Measurements from ENCODE around the gene DDR2.
"Not testable (repeated sequence)": the region's sequence is repeated elsewhere in the genome, so short reads cannot be mapped to it uniquely, and the experiment has no call there.

The DDR2 gene
- 1.5 to 2.7 (median 1.7) reads per million in 4 donors for total RNA-seq

GRCh38 chr1:162632217-162632666 is at the start of gene DDR2:
Gene DDR2 (plus strand): TSS chr1:162632464. CDS start chr1:162719064, 86,600 bp downstream.
- DNase-seq, result no peak

DNA sequence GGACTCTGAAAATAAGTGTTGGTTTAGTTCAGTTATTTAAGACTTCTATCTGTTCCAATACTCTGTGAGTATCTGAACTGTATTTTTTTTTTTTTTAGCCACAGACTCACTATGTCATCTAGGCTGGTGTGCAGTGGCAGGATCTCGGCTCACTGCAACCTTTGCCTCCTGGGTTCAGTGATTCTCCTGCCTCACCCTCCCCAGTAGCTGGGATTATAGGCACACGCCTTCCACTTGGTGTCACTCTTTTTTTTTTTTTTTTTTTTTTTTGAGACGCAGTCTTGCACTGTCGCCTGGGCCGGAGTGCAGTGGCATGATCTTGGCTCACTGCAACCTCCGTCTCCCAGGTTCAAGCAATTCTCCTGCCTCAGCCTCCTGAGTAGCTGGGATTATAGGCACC is 49.4 kb upstream of the DDR2 start:
- DNase-seq, result not testable (repeated sequence)

GRCh38 chr1:162585101-162585500 is 47.2 kb upstream of the DDR2 start:
- DNase-seq, result not testable (repeated sequence)

- no peak for DNase-seq
These were observed 44.9 kb upstream of the DDR2 start for GRCh38 chr1:162587347-162587746.

DNA sequence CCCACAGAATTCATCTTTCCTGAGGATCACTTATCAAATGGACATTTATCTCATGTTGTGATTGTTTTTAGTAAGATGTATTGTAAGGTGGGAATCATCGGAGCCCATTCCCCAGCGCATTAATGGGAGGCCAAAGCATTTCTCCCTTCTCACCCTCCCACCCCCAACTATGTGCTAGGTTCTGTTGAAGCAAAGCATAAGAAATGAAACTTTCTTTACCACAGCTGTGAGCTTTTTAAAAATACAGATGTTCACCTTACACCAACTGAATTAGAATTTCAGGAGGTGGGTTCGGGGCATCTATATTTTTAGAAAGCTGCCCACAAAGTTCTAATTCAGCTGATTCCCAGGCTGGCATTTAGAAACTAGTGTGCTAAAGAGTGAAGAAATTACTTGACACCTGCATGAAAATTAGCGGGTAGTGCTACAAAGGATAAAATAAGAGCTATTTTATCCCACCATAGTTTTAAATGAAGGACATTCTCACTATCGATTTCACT is 44.5 kb upstream of the DDR2 start:
- no peak for DNase-seq

- DNase-seq, result no peak
These were observed 42.2 kb upstream of the DDR2 start for GRCh38 chr1:162590101-162590500.

- DNase-seq, result no peak
These were observed 41.6 kb upstream of the DDR2 start for GRCh38 chr1:162590686-162591085.

DNA sequence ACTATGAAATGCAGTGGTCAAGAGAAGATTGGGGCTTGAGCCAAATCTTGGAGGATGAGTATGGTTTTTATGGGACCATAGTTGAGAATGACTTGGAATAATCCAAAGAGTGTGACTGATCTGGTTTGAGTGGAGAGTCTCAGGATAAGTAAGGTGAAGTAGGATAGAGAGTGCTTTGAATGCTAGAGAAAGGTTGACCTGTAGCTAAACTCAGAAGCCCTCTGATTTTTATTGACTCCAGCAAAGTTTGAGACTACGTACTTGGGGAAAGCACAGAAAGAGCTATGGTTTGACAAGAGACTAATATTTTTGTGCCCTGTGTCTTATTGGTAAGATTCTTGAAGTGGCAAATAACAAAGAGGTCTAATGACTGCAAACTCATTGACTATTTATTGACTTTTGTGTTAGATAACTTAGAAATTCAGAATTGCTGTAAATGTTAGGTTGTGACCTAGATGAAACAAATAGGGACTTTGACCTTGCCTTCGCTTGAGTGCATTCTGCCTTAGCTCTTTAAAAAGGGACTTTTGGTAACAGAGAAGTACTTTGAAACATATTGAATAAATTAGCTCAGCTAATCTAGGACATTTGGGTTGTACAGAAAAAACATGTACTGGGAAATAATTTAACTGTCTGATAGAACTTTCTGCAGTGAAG is 35.6 kb upstream of the DDR2 start:
- no peak for DNase-seq

DNA sequence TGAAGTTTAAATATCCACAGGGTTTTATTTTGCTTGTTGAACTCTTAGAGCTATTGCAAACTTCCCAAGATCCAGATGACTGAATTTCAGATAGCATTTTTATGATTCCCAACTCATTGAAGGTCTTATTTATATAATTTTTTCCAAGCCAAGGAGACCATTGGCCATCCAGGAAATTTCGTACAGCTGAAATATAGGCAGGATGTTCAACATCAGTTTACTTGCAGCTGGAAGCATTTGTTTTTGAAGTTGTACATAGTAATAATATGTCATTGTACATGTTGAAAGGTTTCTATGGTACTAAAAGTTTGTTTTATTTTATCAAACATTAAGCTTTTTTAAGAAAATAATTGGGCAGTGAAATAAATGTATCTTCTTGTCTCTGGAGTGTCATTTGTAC is 32.8 kb upstream of the DDR2 start:
- no peak for DNase-seq

DNA sequence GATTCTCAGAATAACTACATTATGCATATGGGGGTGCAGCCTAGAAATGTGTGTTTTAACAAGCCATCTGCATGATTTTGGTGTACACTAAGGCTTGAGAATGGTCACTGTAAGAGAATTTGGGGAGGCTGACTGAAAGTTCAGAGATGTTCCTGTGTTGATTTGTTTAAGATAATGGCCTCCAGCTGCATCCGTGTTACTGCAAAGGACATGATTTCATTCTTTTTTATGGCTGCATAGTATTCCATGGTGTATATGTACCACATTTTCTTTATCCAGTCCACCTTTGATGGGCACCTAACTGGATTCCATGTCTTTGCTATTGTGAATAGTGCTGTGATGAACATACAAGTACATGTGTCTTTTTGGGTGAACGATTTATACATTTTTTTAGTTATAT is 29.1 kb upstream of the DDR2 start:
- DNase-seq, result not testable (repeated sequence)

- no peak for DNase-seq
These were observed 26.9 kb upstream of the DDR2 start for GRCh38 chr1:162605225-162605927.

DNA sequence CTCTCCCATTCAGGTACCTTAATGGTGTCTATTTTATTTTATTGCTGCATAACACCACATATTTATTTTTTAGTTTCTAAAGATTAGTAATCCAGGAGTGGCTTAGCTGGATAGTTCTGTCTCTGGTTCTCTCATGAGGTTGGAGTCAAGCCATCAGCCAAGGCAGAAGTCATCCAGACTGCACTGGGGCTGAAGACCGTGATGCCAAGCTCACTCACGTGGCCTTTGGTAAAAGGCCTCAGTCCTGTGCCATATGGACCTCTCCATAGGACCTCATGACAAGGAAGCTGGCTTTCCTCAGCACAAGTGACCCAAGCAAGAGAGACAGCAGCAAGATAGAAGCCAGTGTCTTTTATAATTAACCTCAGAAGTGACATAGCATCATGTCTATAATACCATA is 23.0 kb upstream of the DDR2 start:
- DNase-seq, result no peak

- DNase-seq, result no peak
These were observed 19.5 kb upstream of the DDR2 start for GRCh38 chr1:162612606-162613400.

- no peak for DNase-seq
These were observed 15.4 kb upstream of the DDR2 start for GRCh38 chr1:162616848-162617247.

GRCh38 chr1:162617513-162617912 is 14.8 kb upstream of the DDR2 start:
- no peak for DNase-seq

DNA sequence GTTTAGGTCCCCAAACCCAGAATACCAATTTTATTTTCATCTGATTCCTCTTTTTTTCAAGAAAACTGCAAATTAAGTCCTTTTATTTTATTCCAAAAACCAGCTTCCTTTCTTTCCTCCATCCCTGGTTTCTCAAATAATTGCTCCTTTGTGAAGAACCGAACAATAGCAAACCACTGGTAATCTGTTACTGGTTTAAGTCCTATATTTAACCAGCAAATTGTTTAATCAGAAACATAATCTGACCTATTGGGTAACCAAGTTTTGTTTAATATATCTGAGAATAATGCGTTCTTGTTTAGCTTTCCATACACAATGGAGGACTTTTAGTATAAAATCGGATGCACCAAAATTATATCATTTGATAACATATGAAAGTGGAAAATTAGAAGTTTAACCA is 13.2 kb upstream of the DDR2 start:
- no peak for DNase-seq

GRCh38 chr1:162621256-162621655 is 11.0 kb upstream of the DDR2 start:
- DNase-seq, result no peak

- no peak for DNase-seq
These were observed 6.6 kb upstream of the DDR2 start for GRCh38 chr1:162625679-162626078.

GRCh38 chr1:162626094-162626493 is 6.2 kb upstream of the DDR2 start:
- no peak for DNase-seq

GRCh38 chr1:162626761-162627160 is 5.5 kb upstream of the DDR2 start:
- DNase-seq, result no peak

DNA sequence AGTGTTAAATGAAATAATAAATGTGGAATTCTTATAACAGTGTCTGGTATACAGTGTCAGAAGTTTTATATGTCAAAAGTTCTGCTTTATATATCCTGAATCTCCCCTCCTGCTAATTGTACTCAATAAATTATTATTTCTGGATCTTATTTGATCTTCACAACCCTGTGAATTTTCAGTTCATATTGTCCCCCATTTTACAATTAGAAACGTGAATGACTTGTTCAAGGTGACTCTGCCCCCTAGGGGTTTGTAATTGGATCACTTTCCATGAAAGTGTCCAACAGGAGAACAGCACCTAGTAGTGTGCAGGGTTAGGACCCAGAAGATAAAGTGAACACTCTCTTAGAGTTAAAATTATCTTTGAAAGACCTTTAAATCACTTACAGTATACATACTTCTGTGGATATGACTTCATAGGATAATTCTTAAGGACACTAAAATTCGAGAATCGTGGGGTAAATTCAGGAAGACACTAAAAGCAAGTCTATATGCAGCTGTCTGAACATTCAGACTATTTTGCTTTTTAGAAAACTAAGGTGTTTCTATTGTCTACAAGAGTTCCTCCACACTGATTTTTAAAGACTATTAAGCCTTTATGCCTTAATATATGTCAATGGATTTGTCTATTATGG is 4.5 kb upstream of the DDR2 start:
- peak in 1 of 5 donors; percentile 20 for DNase-seq

GRCh38 chr1:162629077-162629627 is 3.1 kb upstream of the DDR2 start:
- no peak for DNase-seq

- no peak for DNase-seq
These were observed 2.6 kb upstream of the DDR2 start for GRCh38 chr1:162629651-162630050.

All from T-helper 1 cell (primary cell).